ENCODE results near the gene COL1A1.

The COL1A1 gene

GRCh38 chr17:50199803-50200456 is 1.5 kb downstream of the COL1A1 start:
- DNase-seq: peak; percentile 70 to 77

- no peak for DNase-seq
Measured at GRCh38 chr17:50199211-50199802, 2.1 kb downstream of the COL1A1 start.

- DNase-seq: peak; percentile 79 to 92
Measured at GRCh38 chr17:50198026-50198669, 3.3 kb downstream of the COL1A1 start.

GRCh38 chr17:50196826-50197225 is 4.6 kb downstream of the COL1A1 start:
- no peak for DNase-seq

- no peak for DNase-seq
Measured at GRCh38 chr17:50196036-50196435, 5.4 kb downstream of the COL1A1 start.

- no peak for DNase-seq
Measured at GRCh38 chr17:50194934-50195865, 6.2 kb downstream of the COL1A1 start.

- DNase-seq: no peak
Measured at GRCh38 chr17:50194140-50194933, 7.1 kb downstream of the COL1A1 start.

GRCh38 chr17:50192618-50193291 is 8.7 kb downstream of the COL1A1 start:
- DNase-seq: no peak

- no peak for DNase-seq
Measured at GRCh38 chr17:50192144-50192617, 9.2 kb downstream of the COL1A1 start.

- no peak for DNase-seq
Measured at GRCh38 chr17:50191359-50192143, 9.9 kb downstream of the COL1A1 start.

GRCh38 chr17:50190603-50191358 is 10.7 kb downstream of the COL1A1 start:
- no peak for DNase-seq

GRCh38 chr17:50190293-50190602 is 11.2 kb downstream of the COL1A1 start:
- no peak for DNase-seq

GRCh38 chr17:50189550-50190292 is 11.7 kb downstream of the COL1A1 start:
- no peak for DNase-seq

GRCh38 chr17:50188921-50189549 is 12.4 kb downstream of the COL1A1 start:
- DNase-seq: no peak

GRCh38 chr17:50188531-50188920 is 12.9 kb downstream of the COL1A1 start:
- DNase-seq: no peak

- no peak for DNase-seq
Measured at GRCh38 chr17:50187751-50188530, 13.5 kb downstream of the COL1A1 start.

- DNase-seq: no peak
Measured at GRCh38 chr17:50187394-50187725, 14.1 kb downstream of the COL1A1 start.

- no peak for DNase-seq
Measured at GRCh38 chr17:50186661-50187393, 14.6 kb downstream of the COL1A1 start.

Data from Kasumi-1 (cell line).